ENCODE data around the gene VSIG10. TPM values are rescaled to one million over a fixed set of nuclear protein-coding genes. Genes with fewer than 3 reads are reported as not detected.
A peak's percentile ranks its signal among the peaks of the same experiment; 100 is the strongest.
"Not testable (repeated sequence)": the region's sequence is repeated elsewhere in the genome, so short reads cannot be mapped to it uniquely, and the experiment has no call there.

Gene VSIG10
- total RNA-seq, 4 donors from 2014 or later, result 9.3 to 22.1 (median 17.0) TPM

- in situ Hi-C loops (cut with MboI; ENCODE audit: low sequenced_read_pairs in 4 of 4) (no loop called here), intact Hi-C loops (cut with DNase I; ENCODE audit: low total_unique reads) (loop anchor here (2.0 to 10.0 kb wide), 5 partner anchors 16 to 1038 kb away; partner anchors contain the start of genes HSPB8, SUDS3 and WSB2)
- ATAC-seq (peak; percentile 37 to 41), DNase-seq (peak; percentile 11 to 37)
- Histone ChIP-seq H3K36me3 (peaks cover 0 to 29% of the 10 kb centered on the region in 2 donors), H3K9me3 (no peaks in the 10 kb centered on the region), H3K27me3 (no peaks in the 10 kb centered on the region), H3K4me1 (peaks cover 13 to 37% of the 10 kb centered on the region in 2 donors), H3K27ac (peak overlapping the region; percentile 91 to 97 (median 96)), H3K4me3 (peak overlapping the region; percentile 75 to 94 (median 92))
- no peak for TF ChIP-seq POLR2A (IDR thresholded peaks at IDR 0.05)
- TF ChIP-seq, protein P1, sequence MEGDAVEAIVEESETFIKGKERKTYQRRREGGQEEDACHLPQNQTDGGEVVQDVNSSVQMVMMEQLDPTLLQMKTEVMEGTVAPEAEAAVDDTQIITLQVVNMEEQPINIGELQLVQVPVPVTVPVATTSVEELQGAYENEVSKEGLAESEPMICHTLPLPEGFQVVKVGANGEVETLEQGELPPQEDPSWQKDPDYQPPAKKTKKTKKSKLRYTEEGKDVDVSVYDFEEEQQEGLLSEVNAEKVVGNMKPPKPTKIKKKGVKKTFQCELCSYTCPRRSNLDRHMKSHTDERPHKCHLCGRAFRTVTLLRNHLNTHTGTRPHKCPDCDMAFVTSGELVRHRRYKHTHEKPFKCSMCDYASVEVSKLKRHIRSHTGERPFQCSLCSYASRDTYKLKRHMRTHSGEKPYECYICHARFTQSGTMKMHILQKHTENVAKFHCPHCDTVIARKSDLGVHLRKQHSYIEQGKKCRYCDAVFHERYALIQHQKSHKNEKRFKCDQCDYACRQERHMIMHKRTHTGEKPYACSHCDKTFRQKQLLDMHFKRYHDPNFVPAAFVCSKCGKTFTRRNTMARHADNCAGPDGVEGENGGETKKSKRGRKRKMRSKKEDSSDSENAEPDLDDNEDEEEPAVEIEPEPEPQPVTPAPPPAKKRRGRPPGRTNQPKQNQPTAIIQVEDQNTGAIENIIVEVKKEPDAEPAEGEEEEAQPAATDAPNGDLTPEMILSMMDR (IDR thresholded peaks at IDR 0.05 in 4 of 5, conservative IDR thresholded peaks at IDR 0.05 in 1 of 5), result no peak
Observed at GRCh38 chr12:118136559-118137003, 32.8 kb upstream of the VSIG10 start.

- no peaks in the 10 kb centered on the region for H3K27me3 ChIP-seq
- ATAC-seq (peak; percentile 81 to 91), DNase-seq (peak; percentile 94 to 95)
- H3K4me3 ChIP-seq, result peak within 1 kb of the TSS; percentile 75 to 94 (median 92)
- H3K36me3 ChIP-seq, result peaks cover 0 to 22% of the 10 kb centered on the region in 2 donors
- in situ Hi-C loops (cut with MboI; ENCODE audit: low sequenced_read_pairs in 4 of 4), result no loop called here
- TF ChIP-seq, protein P1 (IDR thresholded peaks at IDR 0.05 in 4 of 5, conservative IDR thresholded peaks at IDR 0.05 in 1 of 5), result peak in 1 of 5 experiments; percentile 27
- TF ChIP-seq POLR2A (IDR thresholded peaks at IDR 0.05), result peak; percentile 92 to 93
- H3K9me3 ChIP-seq, result no peaks in the 10 kb centered on the region
- intact Hi-C loops (cut with DNase I; ENCODE audit: low total_unique reads), result loop anchor here (1.0 to 10.0 kb wide), 6 partner anchors 15 to 1039 kb away; partner anchors contain the start of genes HSPB8, SUDS3, VSIG10 and WSB2
- peak within 1 kb of the TSS; percentile 91 to 97 (median 96) for H3K27ac ChIP-seq
- H3K4me1 ChIP-seq, result peaks cover 14 to 37% of the 10 kb centered on the region in 2 donors
Observed at GRCh38 chr12:118135788-118136558, 32.2 kb upstream of the VSIG10 start, which contains the start of gene PEBP1. Gene PEBP1 (plus strand): TSS chr12:118136124. CDS start chr12:118136210, 86 bp downstream.

DNA sequence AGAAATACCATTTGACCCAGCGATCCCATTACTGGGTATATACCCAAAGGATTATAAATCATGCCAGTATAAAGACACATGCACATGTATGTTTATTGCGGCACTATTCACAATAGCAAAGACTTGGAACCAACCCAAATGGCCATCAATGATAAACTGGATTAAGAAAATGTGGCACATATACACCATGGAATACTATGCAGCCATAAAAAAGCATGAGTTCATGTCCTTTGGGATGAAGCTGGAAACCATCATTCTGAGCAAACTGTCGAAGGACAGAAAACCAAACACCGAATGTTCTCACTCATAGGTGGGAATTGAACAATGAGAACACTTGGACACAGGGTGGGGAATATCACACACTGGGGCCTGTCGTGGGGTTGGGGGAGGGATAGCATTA, 25.6 kb upstream of the VSIG10 start:
- in situ Hi-C loops (cut with MboI; ENCODE audit: low sequenced_read_pairs in 4 of 4); H3K4me3 ChIP-seq; H3K27me3 ChIP-seq; intact Hi-C loops (cut with DNase I; ENCODE audit: low total_unique reads); H3K4me1 ChIP-seq; H3K27ac ChIP-seq; H3K9me3 ChIP-seq; ATAC-seq; H3K36me3 ChIP-seq; DNase-seq: not testable (repeated sequence)

GRCh38 chr12:118127867-118128266, 24.1 kb upstream of the VSIG10 start:
- Histone ChIP-seq H3K9me3 (no peaks in the 10 kb centered on the region), H3K27me3 (no peaks in the 10 kb centered on the region), H3K27ac (no peak overlapping the region), H3K36me3 (no peaks in the 10 kb centered on the region), H3K4me3 (no peak overlapping the region), H3K4me1 (peaks cover 7 to 9% of the 10 kb centered on the region in 2 donors)
- TF ChIP-seq, protein P1 (IDR thresholded peaks at IDR 0.05 in 4 of 5, conservative IDR thresholded peaks at IDR 0.05 in 1 of 5), result no peak
- no peak for TF ChIP-seq POLR2A (IDR thresholded peaks at IDR 0.05)
- in situ Hi-C loops (cut with MboI; ENCODE audit: low sequenced_read_pairs in 4 of 4) (no loop called here), intact Hi-C loops (cut with DNase I; ENCODE audit: low total_unique reads) (no loop called here)
- DNase-seq (no peak), ATAC-seq (no peak)

GRCh38 chr12:118126119-118126757, 22.4 kb upstream of the VSIG10 start:
- no peaks in the 10 kb centered on the region for H3K27me3 ChIP-seq
- no peak overlapping the region for H3K4me3 ChIP-seq
- in situ Hi-C loops (cut with MboI; ENCODE audit: low sequenced_read_pairs in 4 of 4), result no loop called here
- H3K9me3 ChIP-seq, result no peaks in the 10 kb centered on the region
- H3K27ac ChIP-seq, result peak overlapping the region in 3 of 4 donors; percentile 35 to 49 (median 46)
- TF ChIP-seq, protein P1 (IDR thresholded peaks at IDR 0.05 in 4 of 5, conservative IDR thresholded peaks at IDR 0.05 in 1 of 5), result no peak
- TF ChIP-seq POLR2A (IDR thresholded peaks at IDR 0.05), result no peak
- no peaks in the 10 kb centered on the region for H3K36me3 ChIP-seq
- intact Hi-C loops (cut with DNase I; ENCODE audit: low total_unique reads), result no loop called here
- ATAC-seq (peak; percentile 62 to 77), DNase-seq (peak in 1 of 2 donors; percentile 65)
- peaks cover 0 to 2% of the 10 kb centered on the region in 2 donors for H3K4me1 ChIP-seq

Measured in gastrocnemius medialis (tissue), 4 donors.